K562 (cell line): ENCODE measurements around the gene HDAC5. TPM values are rescaled to one million over a fixed set of nuclear protein-coding genes. Genes with fewer than 3 reads are reported as not detected.

Experiments used
- CHCHD3 ChIP-seq: fragments of 250-450 bp; sonication (Bioruptor Pico); IDR thresholded peaks from 2 replicates; pipeline ENCODE4 v2.1.2; 2022; ENCODE audit warnings: mild to moderate bottlenecking
- E4F1 ChIP-seq: fragments of 250-450 bp; sonication (Bioruptor Pico); IDR thresholded peaks from 2 replicates; pipeline ENCODE4 v1.5.0; 2021; ENCODE audit warnings: mild to moderate bottlenecking, borderline replicate concordance
- ELF2 ChIP-seq: fragments of 250-450 bp; sonication (Bioruptor Pico); IDR thresholded peaks from 2 replicates; pipeline ENCODE4 v1.5.0; 2021; ENCODE audit warnings: mild to moderate bottlenecking
- HDAC2 ChIP-seq: fragments of 450-650 bp; IDR thresholded peaks from 2 replicates; pipeline ENCODE4 v1.6.1; 2016; ENCODE audit warnings: mild to moderate bottlenecking
- IFI16 ChIP-seq: fragments of 250-450 bp; sonication (Bioruptor Pico); IDR thresholded peaks from 2 replicates; pipeline ENCODE4 v2.1.2; 2022; ENCODE audit warnings: mild to moderate bottlenecking, inconsistent platforms
- PRDM10 ChIP-seq: fragments of 450-650 bp; IDR thresholded peaks from 2 replicates; pipeline ENCODE4 v1.6.1; 2018; ENCODE audit not compliant: partially characterized antibody
- ZBTB8A ChIP-seq: fragments of 450-650 bp; IDR thresholded peaks from 2 replicates; pipeline ENCODE4 v1.6.1; 2018; ENCODE audit warnings: mild to moderate bottlenecking, moderate library complexity; ENCODE audit not compliant: partially characterized antibody
- ZFX ChIP-seq: sonication (generic); formaldehyde crosslinking; IDR thresholded peaks from 2 replicates; pipeline ENCODE4 v1.8.0; 2022; ENCODE audit warnings: mild to moderate bottlenecking, missing genetic modification reagents, moderate library complexity
- polyA plus RNA-seq, 8 experiments: library from polyadenylated mRNA; depleted of rRNA in 4 of 8; stranded (reverse) in 5 of 8; unstranded in 3 of 8; fragments of >200 nt; fragmentation: Nextera tagmentation in 2 of 8; fragmentation: Illumina TruSeq in 1 of 8; extraction: Ambion mirVana in 2 of 8; extraction: Trizol in 1 of 8; gene quantifications; 2 replicates each; pipeline versions ENCODE4 v1.2.1 to v1.2.3, GENCODE V29; 2011 to 2014; ENCODE audit warnings: inconsistent platforms in 1 of 8, missing spikeins in 1 of 8
- total RNA-seq, 7 experiments: library from RNA; depleted of rRNA in 6 of 7; stranded (reverse); fragments of >200 nt in 6 of 7; fragmentation: Illumina TruSeq in 2 of 7; extraction: Trizol in 2 of 7; gene quantifications; 2 replicates each; pipeline versions ENCODE4 v1.2.1 to v1.2.3, GENCODE V29; 2011 to 2021; ENCODE audit warnings: low replicate concordance in 1 of 7
- TF ChIP-seq, protein P1 (sequence below): sonication (generic); formaldehyde crosslinking; IDR thresholded peaks from 2 replicates; pipeline ENCODE4 v1.8.1; 2022; ENCODE audit warnings: missing genetic modification reagents

The HDAC5 gene
- total and polyA plus RNA-seq, 9 of the 15 experiments (the other 6 are each of a cell fraction or from before 2014, with no cell fraction given), result 0.45 to 26.2 (median 16.4) TPM

DNA sequence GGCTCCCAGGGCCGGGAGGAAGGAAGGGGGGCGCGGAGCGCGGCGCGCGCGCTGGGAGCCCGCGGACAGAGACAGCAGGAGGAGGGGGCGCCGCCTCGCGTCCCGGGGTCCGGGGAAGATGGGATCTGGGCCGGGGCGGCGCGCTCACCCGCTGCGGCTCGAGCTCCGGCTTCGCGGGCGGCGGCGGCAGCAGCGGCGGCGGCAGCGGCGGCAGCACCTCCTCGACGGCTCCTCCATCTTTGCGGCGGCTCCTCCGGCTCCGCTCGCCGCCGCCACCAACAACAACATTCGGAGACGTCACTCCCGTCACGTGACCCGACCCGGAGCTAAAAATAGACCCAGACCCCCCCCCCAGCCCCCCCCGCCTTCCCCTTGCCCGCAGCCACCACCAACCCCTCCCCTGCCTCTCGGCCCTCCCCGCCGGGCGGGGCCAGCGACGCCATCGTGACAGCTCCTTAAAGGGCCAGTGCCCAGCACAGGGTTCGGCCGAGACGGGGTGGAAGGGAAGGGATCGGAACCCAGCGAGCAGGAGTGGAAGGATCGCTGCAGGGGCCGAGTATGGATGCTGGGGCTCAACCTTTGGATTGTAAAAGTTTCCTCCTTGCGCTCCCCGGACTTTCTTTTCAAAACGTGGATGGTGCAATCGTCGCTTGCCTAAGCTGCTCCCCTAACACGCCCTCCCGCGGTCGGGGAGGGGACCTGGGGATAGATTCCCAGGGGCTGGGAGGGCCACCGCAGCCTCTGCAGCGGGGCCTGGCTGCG, at the start of gene HDAC5 (continued):
- peak; percentile 75 for TF ChIP-seq PRDM10
- TF ChIP-seq HDAC2, result peak; percentile 71; the same call in 1 of the 2 replicates
- no peak for TF ChIP-seq IFI16 (CRISPR knock-in tag)
- no peak for TF ChIP-seq ZBTB8A
- TF ChIP-seq, protein P1, sequence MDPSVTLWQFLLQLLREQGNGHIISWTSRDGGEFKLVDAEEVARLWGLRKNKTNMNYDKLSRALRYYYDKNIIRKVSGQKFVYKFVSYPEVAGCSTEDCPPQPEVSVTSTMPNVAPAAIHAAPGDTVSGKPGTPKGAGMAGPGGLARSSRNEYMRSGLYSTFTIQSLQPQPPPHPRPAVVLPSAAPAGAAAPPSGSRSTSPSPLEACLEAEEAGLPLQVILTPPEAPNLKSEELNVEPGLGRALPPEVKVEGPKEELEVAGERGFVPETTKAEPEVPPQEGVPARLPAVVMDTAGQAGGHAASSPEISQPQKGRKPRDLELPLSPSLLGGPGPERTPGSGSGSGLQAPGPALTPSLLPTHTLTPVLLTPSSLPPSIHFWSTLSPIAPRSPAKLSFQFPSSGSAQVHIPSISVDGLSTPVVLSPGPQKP (CRISPR knock-in tag), result no peak
- no peak for TF ChIP-seq CHCHD3 (CRISPR knock-in tag)
- peak; percentile 76 for TF ChIP-seq ZFX (CRISPR knock-in tag)
- no peak for TF ChIP-seq E4F1 (CRISPR knock-in tag)
- no peak for TF ChIP-seq ELF2 (CRISPR knock-in tag)
